HG03103 (cell line): ENCODE results near the gene SFTPD.
"Not testable (repeated sequence)": the region's sequence is repeated elsewhere in the genome, so short reads cannot be mapped to it uniquely, and the experiment has no call there.

Experiments used
- ATAC-seq: cut with Tn5 transposase; IDR thresholded peaks from one replicate; pipeline ENCODE4 v1.9.1; 2021; ENCODE audit warnings: low read depth; ENCODE audit not compliant: unreplicated experiment

SFTPD gene

DNA sequence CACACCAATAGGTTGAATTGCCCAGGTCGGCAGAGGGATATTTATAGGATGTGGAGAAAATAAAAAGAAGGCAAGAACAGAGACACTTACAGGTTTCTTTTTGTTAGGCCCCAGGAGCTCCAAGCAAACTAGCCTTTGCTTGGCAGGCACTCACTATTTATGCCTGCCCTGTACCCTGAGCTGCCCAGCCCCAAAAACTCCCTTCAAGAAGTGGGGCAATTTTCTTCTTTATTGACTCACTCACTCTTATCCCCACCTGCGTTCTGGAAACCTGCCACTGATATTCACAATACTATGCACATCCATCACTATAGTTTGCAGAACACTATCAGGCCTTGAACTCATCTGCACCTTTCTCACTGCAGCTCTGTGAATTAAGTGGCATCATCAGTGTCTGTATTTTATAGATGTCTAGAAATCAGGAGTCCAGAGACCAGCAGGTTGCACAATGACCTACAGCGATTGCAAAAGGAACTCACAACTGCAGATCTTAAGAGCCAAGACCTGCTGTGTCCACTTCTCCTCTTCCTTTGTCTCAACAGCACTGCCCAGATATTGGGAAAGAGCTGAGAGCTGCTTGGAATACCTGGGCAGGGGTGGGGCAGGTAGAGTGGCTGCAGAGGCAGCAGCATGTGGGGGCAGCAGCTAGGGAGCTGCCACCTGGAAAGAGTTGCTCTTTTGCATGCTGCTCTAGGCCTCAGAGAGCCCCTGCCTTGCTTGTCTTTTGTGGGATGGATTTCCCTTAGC is at the start of gene SFTPD:
SFTPD (minus strand) TSS at position 130 of the 747 bp plus-strand sequence. CDS start 2,446 bp downstream, outside the sequence.
- no peak for ATAC-seq

DNA sequence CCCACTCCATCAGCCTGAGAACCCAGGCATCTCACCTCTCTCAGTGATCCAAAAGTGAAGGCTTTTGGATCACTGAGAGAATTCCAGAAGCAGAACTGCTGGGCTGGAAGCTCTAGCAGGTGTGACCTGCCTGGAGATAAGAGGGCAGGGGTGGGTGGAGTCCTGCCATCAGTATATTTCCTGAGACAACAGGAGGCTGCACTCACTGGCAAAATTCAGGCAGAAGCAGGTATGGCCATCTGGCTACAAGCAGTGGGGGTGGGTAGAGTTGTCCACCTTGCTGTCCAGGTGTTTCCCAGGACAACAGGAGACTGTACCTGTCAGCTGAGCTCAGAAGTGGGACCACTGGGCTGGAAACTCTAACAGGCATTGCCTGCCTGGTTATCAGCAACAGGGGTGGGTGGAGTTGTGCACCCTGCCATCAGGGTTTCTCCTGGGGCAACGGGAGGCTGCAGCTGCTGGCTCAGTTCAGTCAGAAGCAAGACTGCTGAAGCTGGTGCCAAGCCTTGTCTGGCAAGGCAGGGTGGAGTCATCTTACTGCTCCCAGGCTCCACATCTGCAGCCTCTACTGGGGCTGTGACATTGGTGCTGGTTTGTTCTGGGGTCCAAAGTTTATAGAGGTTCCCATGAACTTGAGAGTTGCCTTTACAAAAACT is 47.2 kb upstream of the SFTPD start:
- ATAC-seq = no peak

DNA sequence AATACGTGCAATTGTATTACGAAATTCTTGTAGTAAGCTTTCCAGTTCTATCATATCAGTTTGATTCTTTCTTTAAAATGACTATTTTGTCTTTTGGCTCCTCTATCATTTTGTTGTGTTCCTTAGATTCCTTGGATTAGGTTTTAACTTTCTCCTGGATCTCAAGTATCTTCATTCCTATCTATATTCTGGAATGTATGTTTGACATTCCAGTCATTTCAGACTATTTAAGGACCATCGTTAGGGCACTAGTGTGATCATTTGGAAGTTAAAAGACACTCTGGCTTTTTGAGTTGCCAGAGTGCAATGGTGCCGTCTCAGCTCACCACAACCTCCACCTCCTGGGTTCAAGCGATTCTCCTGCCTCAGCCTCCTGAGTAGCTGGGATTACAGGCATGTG is 45.7 kb upstream of the SFTPD start:
- no peak for ATAC-seq

DNA sequence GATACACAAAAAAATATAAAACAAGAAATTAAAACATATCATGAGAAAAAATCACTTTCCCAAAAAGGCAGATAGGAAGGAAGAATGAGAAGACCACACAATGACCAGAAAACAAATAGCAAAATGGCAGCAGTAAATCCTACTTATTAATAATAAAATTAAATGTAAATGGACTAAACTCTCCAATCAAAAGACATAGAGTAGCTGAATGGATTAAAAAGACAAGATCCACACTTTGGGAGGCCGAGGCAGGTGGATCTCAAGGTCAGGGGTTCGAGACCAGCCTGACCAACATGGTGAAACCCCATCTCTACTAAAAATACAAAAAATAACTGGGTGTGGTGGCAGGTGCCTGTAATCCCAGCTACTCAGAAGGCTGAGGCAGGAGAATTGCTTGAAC is 39.3 kb upstream of the SFTPD start:
- ATAC-seq = not testable (repeated sequence)

DNA sequence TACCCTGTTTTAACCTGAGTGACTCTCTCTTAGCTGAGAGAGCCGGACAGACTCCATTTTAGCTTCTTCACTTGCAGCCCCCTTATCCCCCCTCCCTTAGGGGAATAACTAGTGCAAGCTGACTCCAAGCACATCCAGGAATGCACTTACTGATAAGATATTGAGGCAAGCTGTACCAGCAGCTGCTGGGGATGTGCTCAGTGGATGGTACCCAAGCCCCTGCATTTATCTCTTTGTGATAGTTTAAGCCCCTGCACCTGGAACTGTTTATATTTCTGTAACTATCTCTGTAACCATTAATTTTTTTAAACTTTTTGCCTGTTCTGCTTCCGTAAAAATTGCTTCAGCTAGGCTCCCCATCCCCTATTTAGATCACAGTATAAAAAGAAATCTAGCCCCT is 37.8 kb upstream of the SFTPD start:
- ATAC-seq = not testable (repeated sequence)

DNA sequence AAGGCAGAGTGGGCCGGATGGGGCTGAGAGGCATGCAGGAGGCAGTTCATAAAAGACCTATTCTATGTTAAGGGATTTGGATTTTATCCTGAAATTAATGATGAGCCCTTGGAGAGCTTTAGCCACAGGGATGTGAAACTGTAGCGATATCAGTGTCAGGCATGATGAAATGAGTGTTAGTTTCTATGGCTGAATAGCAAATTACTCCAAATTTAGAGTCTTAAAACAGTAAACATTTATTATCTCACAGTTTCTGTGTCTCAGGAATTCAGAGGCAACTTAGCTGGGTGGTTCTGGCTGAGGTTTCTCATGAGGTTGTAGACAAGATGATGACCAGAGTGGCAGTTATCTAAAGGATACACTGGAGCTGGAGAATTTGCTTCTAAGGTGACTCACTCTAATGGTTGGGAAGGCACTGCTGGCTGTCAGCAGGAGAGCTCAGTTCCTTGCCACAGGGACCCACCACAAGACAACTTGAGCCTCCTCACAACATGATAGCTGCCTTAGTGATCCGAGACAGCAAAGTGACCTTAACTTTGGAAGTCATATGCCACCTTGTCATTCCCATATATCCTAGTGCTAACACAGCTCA is 36.7 kb upstream of the SFTPD start:
- no peak for ATAC-seq

DNA sequence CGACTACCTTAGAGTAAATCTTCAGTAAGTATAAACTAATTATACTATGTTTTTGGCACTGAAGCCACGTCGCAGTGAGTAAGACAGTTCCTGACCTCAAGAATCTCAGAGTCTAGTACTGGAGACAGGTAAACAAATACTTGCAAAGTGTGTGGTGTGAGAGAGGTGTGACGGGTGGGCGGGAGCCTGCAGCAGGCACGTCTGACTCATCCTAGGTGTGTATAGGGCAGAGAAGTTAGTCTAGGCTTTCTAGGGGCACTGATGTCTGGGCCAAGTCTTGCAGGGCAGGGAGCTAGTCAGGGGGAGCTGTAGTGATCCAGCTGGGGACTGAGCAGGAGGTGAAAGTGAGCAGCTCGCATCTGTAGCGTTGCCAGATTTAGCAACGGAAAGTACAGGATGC is 35.9 kb upstream of the SFTPD start:
- no peak for ATAC-seq

DNA sequence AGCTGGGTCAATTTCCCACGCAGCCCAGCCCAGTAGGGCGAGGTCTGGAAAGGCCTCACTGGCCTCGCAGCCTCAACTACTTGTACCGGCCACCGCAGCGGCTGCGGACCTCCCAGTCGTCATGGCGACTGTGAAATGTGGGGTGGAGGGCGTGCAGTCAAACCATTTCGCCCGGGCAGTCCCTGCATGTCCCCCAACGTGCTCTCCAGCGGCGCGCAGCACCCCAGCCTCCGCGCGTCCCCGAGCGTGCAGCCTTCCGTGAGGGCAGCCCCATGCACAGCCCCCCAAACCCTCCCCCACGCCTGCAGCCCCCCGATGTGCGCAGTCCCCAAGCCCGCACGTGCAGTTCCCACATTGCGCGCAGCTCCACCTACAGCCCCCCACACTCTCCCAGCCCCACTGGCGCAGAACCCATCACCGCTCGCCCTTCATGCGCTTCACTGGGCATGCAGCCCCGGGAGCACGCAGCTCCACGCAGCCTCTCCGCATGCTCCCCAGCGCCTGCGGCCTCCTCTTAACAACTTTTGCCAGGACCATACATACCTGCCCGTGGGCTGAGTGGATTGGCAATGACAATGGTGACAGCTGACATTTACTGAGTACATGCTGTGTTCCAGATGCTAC is 34.5 kb upstream of the SFTPD start:
- ATAC-seq = no peak

DNA sequence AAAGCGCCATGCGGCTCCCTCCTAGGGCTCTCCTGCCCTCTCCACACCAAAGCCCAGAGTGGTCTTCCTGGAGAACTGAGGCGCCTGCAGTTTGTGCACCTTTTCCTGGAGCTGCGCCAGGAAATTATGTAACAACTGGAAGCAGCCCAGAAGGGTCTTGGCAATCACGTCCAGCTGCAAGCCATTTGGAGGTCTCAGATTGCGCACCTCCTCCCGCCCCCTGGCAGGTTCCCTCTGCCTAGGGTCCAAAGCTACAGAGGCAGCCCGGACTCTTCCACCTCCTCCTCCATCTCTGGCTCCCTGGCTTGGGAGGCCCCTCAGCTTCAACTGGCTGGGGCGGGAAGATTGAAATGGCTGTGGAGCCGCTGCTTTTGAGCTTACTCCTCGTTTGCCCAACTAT is 34.0 kb upstream of the SFTPD start:
- no peak for ATAC-seq

DNA sequence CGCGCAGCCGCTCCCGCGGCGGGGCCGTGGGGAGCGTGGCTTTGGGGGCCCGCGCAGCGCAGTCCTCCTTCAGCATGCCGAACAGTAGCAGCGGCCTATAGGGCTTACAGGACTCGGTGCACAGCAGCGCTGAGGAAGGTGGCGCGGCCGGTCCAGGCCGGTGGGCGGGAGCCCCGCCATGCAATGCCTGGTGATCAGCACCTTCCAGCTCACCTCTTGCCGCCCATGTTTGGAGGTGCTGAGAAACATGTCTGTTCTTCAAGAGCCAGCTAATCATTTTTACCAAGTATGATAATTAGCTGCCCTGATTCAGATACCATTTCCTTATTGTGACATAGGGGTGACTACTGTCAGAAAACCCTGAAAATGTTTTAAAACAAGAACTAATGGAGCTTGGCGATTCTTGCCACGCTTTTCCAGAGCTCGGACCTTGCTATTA is 33.5 kb upstream of the SFTPD start:
- no peak for ATAC-seq

DNA sequence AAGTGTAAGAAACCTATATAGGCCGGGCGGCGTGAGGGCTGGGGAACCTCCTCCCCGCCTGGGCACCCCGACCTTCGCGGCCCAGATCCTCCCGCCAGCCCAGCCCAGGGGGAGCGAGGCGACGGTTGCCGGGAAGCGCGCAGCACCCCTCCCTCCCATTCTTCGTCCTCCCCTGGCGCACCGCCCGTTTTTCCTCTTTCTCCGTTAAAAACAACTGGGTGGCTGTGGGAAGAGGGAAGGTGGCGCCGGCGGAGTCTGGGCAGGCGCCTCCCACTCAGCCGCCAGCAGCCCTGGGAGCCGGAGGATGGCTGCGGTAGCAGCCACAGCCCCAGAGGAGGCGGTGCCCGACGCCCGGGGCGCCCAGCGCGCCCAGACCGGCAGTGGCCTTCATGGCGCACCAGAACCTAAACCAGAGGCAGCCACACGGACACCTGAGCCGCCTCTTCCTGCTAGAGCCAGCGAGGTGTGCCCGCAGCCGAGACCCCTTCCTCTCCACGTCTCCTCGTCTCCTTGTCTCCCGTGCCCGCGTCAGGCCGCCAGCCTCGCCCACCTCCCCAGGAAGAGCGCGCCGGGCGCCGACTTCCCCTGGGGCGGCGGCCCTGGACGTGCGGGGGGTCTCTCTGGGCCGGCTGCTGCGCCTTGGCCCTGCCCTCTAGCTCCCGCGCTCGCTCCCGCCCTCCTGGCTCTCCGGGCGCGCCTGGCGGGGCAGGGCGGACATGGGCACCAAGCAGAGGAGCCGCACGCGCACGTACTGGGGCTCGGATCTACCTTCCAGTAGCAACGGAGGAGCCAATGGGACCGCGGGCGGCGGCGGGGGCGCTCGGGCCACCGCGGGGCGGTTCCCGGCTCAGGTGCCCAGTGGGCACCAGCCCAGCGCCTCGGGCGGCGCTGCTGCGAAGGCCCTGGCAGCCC is 32.8 kb upstream of the SFTPD start:
- ATAC-seq = no peak

DNA sequence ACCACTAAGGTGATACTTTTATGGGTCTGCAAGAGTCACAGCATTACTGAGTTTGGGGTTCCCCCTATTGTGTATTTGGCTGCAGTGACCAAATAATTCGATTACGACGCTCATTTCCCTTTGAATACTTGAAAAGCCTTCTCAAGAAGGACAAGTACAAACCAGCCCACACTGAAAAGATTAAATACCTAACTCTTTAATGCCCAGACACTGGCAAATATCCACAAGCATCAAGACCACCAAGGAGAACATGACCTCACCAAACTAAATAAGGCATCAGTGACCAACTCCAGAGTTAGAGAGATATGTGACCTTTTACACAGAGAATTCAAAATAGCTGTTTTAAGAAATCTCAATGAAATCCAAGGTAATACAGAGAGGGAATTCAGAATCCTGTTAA is 31.8 kb upstream of the SFTPD start:
- ATAC-seq = no peak

DNA sequence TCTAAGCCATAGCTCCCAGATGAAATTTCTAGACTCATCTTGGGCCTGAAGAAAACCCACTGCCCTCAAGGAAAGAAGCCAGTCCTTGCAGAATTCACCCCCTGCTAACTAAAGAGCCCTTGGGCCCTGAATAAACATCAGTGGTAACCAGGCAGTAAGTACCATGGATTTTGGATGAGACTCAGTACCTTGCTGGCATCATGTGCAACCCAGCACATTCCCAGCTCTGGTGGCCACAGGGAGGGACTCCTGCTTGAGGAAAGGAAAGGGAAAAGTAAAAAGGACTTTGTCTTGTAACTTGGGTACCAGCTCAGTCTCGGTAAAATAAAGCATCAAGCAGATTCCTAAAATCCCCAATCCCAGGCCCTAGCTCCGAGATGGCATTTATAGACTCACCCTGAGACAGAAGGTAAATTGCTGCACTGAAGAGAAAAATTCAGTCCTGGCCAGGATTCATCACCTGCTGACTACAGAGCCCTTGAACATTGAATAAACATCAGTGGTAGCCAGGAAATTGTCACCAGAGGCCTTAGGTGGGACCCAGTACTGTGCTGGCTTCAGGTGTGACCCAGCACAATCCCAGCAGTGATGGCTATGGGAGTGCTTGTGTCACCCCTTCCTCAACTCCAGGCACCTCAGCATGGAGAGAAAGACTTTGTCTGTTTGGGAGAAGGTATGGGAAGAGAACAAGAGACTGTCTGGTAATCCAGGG is 31.2 kb upstream of the SFTPD start:
- no peak for ATAC-seq

DNA sequence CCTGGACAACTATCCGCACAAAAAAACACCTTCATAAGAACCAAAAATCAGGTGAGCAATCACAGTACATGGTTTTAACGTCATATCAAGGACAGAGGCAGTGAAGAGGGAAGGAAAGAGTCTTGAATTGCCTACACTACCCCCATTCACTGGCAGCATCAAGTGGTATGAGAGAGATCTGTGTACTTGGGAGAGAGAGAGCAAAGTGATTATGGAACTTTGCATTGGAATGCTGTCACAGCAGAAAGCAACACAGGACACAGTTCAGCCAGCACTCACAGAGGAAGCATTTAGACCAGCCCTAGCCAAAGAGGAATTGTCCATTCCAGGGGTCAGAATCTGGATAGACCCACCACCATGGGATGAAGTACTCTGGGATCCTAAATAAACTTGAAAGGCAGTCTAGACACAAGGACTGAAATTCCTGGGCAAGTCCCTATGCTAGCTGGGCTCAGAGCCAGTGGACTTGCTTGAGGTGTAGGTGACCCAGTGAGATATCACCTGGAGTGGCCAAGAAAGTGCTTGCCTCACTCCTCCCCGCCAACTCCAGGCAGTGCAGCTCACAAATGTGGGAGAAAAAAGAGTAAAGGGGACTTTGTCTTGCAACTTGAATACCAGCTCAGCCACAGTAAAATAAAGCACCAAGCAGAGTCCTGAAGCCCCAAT is 30.5 kb upstream of the SFTPD start:
- ATAC-seq = no peak

DNA sequence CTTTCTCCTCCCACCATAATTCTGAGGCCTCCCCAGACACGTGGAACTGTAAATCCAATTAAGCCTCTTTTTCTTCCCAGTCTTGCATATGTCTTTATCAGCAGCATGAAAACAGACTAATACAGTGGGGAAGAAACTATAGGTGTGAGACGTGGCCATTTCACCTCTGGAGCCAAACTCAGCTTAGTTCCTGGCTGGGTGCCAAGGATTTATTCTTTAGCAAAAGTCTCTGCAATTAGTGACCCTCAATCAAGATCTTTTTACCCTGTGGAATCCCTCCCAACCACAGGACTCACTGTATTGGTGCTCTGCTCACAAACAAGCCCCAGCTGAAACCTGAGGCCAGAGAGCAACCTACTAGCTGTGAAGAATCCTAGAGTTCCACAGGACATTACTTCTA is 28.1 kb upstream of the SFTPD start:
- ATAC-seq = no peak

DNA sequence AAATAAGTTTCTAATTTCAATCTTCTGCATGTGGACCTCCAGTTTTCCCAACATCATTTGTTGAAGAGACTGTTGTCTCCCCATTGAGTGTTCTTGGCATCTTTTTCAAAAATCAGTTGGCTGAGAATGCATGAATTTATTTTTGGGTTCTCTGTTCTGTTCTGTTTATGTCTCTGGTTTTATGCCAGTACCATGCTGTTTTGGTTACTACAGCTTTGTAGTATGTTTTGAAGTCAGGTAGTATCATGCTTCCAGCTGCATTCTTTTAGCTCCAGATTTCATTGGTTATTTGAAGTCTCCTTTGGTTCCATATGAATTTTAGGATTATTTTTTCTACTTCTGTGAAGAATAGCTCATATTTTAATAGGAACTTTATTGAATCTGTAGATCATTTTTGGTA is 21.2 kb upstream of the SFTPD start:
- ATAC-seq = no peak

DNA sequence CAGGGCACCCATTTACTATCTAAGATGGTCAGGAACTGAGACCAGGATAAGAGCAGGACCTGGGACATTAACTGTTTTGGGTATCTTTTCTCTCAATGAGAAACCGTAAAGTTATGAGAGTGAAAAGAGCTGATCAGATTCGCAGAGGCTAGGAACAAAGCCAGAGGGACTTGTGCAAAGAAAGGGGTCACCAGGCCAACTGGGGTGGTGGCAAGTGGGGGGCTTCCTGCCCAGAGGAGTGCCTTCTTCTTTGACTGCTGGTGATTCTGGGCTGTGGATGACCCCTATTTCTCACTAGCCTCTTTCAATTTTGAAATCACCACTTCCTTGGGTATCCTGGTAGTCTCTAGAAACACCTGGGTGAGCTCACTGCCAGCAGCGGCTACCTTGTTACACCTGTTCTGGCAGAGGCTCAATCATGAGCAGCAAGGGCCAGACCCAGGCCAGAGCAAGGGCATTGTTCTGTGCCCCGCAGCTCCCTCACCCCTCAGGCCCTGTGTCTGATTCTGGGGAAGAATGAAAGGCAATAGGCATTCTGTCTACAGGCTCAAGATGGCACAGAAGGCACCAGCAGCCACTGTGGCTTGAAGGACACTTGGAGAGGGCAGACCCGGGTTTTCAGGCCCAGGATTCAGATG is 999 bp downstream of the SFTPD start:
- ATAC-seq = no peak

DNA sequence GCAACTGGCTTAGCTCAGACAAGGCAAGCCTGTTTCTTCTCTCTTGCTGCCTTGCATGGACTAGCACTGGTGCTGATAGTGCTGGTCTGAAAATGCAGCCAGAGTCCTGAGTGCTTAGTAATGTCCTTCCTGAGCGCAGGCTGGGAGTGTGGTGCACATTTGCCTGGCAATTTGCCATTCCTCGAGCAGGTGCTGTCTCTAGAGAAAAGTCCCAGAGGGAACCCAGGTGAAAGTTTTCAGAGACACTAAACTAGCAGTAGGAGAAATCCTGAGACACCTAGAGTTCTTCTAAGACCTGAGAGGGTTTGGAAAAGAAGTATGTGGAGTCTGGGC is 1.9 kb downstream of the SFTPD start:
- no peak for ATAC-seq
